Heart right ventricle (tissue), 16 donors: Measurements from ENCODE around the gene NKTR. TPM values are rescaled to one million over a fixed set of nuclear protein-coding genes. Genes with fewer than 3 reads are reported as not detected.

ENCODE experiments used
- ATAC-seq, 8 donors: fragments of 200-7000 bp; cut with Tn5 transposase; one replicate each; pipeline ENCODE4 v1.9.1; 2020; ENCODE audit warnings: mild to moderate bottlenecking in 8 of 8, moderate library complexity in 8 of 8, moderate number of reproducible peaks in 1 of 8
- DNase-seq, 2 donors: peaks; one replicate each; pipeline ENCODE4 v3.0.0-alpha.2; 2020
- H3K27ac ChIP-seq, 10 donors: fragments of 200-600 bp; sonication (generic) in 2 of 10; one replicate each; pipeline versions ENCODE4 v1.5.0 to v1.8.0; 2020 to 2022; ENCODE audit warnings: mild to moderate bottlenecking in 3 of 10
- H3K27me3 ChIP-seq, 7 donors: fragments of 200-600 bp; one replicate each; pipeline ENCODE4 v1.8.0; 2021 to 2022; ENCODE audit warnings: mild to moderate bottlenecking in 2 of 7
- H3K36me3 ChIP-seq, 9 donors: fragments of 200-600 bp; sonication (generic) in 1 of 9; one replicate each; pipeline versions ENCODE4 v1.5.0 to v1.8.0; 2020 to 2022; ENCODE audit warnings: mild to moderate bottlenecking in 2 of 9
- H3K4me1 ChIP-seq, 9 donors: fragments of 200-600 bp; sonication (generic) in 1 of 9; one replicate each; pipeline versions ENCODE4 v1.5.0 to v1.8.0; 2020 to 2022; ENCODE audit warnings: mild to moderate bottlenecking in 4 of 9
- H3K4me3 ChIP-seq, 10 donors: fragments of 200-600 bp; sonication (generic) in 2 of 10; one replicate each; pipeline versions ENCODE4 v1.5.0 to v1.8.0; 2020 to 2022; ENCODE audit warnings: mild to moderate bottlenecking in 7 of 10, moderate library complexity in 2 of 10
- H3K9me3 ChIP-seq, 11 donors: fragments of 200-600 bp in 10 of 11; sonication (generic) in 2 of 11; one replicate each; pipeline versions ENCODE4 v1.5.0 to v1.8.0; 2013 to 2022; ENCODE audit warnings: mild to moderate bottlenecking in 2 of 11, control low read depth in 1 of 11, moderate library complexity in 1 of 11
- CTCF ChIP-seq, 9 donors: fragments of 200-600 bp; sonication (generic) in 2 of 9; IDR thresholded peaks; one replicate each; pipeline versions ENCODE4 v1.5.0 to v1.8.0; 2021 to 2022; ENCODE audit warnings: antibody characterized with exemption in 9 of 9, mild to moderate bottlenecking in 5 of 9, moderate library complexity in 1 of 9
- WGBS, 2 donors: extraction: QIAGEN DNeasy Blood & Tissue Kit; methylation state at CpG; one replicate each; pipeline ENCODE4 v1.1.7; 2013; ENCODE audit warnings: inconsistent platforms in 1 of 2; 5-methylcytosine and 5-hydroxymethylcytosine counted together
- intact Hi-C, 10 donors: fragments of 100-400 bp; cut with DNase I; formaldehyde crosslinking; loops; one replicate each; pipeline versions ENCODE4 v1.11.1 to v1.14.2; 2022
- polyA plus RNA-seq, 2 donors: library from polyadenylated mRNA; stranded (reverse); fragments of 200-250 nt; gene quantifications; one replicate each; pipeline ENCODE4 v1.2.3, GENCODE V29; 2013
- total RNA-seq, 10 donors: library from RNA; stranded (reverse); fragmentation: NEBNext Ultra II Directional in 3 of 10; extraction: Animal tissue kit (Norgen Biotek cat#: 25700) in 3 of 10; gene quantifications; one replicate each; pipeline versions ENCODE4 v1.2.1 to v1.2.4, GENCODE V29; 2021 to 2023
- donor health status: Arrhythmogenic right ventricular cardiomyopathy.
- donor health status: ischemic (EF 13 %, LVEDD 7.1; RV severe dilation, severe dysfunction).
- donor health status: healthy with polysubstance abuse.
- donor health status: DM: no; HTN: yes; CAD: no.
- donor health status: DM: no; HTN: no; CAD: no.
- donor health status: ischemic (EF 25% LVEDD 6.9; RV normal size, moderate dysfunction).
- donor health status: ischemic (EF 25% LVEDD 5.7; RV mildly dilated, moderate dysfunction).
- donor health status: healthy.
- donor health status: DM: yes; HTN: yes; CAD: no.
- donor health status: Ischemic cardiomyopathy.
- donor health status: ischemic (EF 35%, LVEDD 5.7; RV mildly dilated, moderate dysfunction).
- donor health status: nonischemic (EF 11% LVEDD 7.7; RV severe dilation, severe dysfunction).
- donor health status: DM: yes; HTN: yes; CAD: no.
- donor health status: PGD.
- donor health status: ischemic (EF 29% LVEDD 5.4; RV normal size, mild dysfunction).
- donor health status: nonischemic (EF 23%, LVEDD 6.1; RV moderate dilation, normal function).

NKTR gene
- total and polyA plus RNA-seq, 12 donors, result 10.2 to 59.3 (median 21.9) TPM

- no peaks in the 10 kb centered on the region for H3K27me3 ChIP-seq
- TF ChIP-seq CTCF (IDR thresholded peaks at IDR 0.05), result no peak
- 11 to 41% methylated on average over 1 of the region's 1 CpG for WGBS, 2 donors
- no peaks in the 10 kb centered on the region for H3K9me3 ChIP-seq
- H3K4me3 ChIP-seq, result peak overlapping the region in 9 of 10 donors; percentile 68 to 98 (median 78)
- peaks cover 20 to 89% (median 64%) of the 10 kb centered on the region in 9 donors for H3K4me1 ChIP-seq
- no peak for DNase-seq
- no peak for ATAC-seq
- peak overlapping the region; percentile 88 to 99 (median 95) for H3K27ac ChIP-seq
- H3K36me3 ChIP-seq, result peaks cover 0 to 38% (median 0%) of the 10 kb centered on the region in 9 donors
- intact Hi-C loops, result loop anchor here in 7 of 10 donors (2.0 to 10.0 kb wide), 8 partner anchors 50 to 95 kb away; partner anchors contain the start of genes NKTR (in 4 of the 7) and SEC22C (in 2 of the 7)
These were observed 51.7 kb downstream of the NKTR start for GRCh38 chr3:42652251-42652610.

- DNase-seq, result peak; percentile 53 to 55
- no peak for TF ChIP-seq CTCF (IDR thresholded peaks at IDR 0.05)
- Histone ChIP-seq H3K4me3 (peak overlapping the region; percentile 68 to 98 (median 84)), H3K9me3 (no peaks in the 10 kb centered on the region), H3K4me1 (peaks cover 20 to 87% (median 60%) of the 10 kb centered on the region in 9 donors), H3K36me3 (peaks cover 0 to 36% (median 0%) of the 10 kb centered on the region in 9 donors), H3K27me3 (no peaks in the 10 kb centered on the region), H3K27ac (peak overlapping the region; percentile 88 to 99 (median 95))
- intact Hi-C loops, result loop anchor here in 7 of 10 donors (2.0 to 10.0 kb wide), 8 partner anchors 50 to 95 kb away; partner anchors contain the start of genes NKTR (in 4 of the 7) and SEC22C (in 2 of the 7)
- WGBS, 2 donors, result 15 to 16% methylated on average over 7 of the region's 7 CpGs
- ATAC-seq, result peak; percentile 10 to 64 (median 46)
These were observed 52.3 kb downstream of the NKTR start for GRCh38 chr3:42652611-42653302.

- WGBS, 2 donors, result 33% methylated on average over 3 of the region's 3 CpGs
These were observed 52.7 kb downstream of the NKTR start for GRCh38 chr3:42653303-42653559.

More at GRCh38 chr3:42653303-42653559, 52.7 kb downstream of the NKTR start:
- DNase-seq (no peak), ATAC-seq (no peak)
- Histone ChIP-seq H3K27ac (peak overlapping the region; percentile 88 to 99 (median 95)), H3K9me3 (no peaks in the 10 kb centered on the region), H3K36me3 (peaks cover 0 to 36% (median 0%) of the 10 kb centered on the region in 9 donors), H3K4me1 (peaks cover 20 to 85% (median 56%) of the 10 kb centered on the region in 9 donors), H3K4me3 (peak overlapping the region; percentile 68 to 98 (median 84)), H3K27me3 (no peaks in the 10 kb centered on the region)
- TF ChIP-seq CTCF (IDR thresholded peaks at IDR 0.05), result no peak
- intact Hi-C loops, result loop anchor here in 7 of 10 donors (2.0 to 10.0 kb wide), 8 partner anchors 51 to 94 kb away; partner anchors contain the start of genes NKTR (in 4 of the 7) and SEC22C (in 2 of the 7)
